ENCODE results near the gene NCBP2L. TPM values are rescaled to one million over a fixed set of nuclear protein-coding genes. Genes with fewer than 3 reads are reported as not detected.

The NCBP2L gene
- total RNA-seq, 1 experiment from 2014 or later: not detected

DNA sequence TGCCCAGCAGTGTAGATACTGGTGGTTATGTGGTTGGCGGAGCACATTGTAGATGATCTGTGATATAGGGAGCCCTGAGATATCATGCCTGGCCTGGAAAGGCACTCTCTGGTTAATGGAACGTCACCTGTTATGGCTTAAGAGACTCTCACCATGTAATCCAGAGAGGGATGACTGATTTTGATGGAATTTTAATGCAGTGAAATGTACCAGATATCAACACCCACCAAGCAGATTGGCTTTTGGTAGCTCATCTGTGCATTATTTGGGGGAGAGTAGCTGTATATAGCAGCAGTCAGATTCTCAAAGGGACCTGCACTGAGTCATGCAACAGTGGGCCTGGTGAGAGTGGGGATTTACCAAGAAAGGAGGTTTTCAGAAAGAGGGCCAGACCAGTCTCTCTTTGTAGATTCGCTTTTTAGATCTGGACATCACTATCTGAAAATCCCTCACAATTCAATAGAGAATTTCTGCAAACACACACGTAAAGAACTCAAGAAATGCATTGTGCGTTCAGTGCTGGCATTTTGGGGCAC lies 19.2 kb upstream of the NCBP2L start:
- Histone ChIP-seq H3K9ac (ENCODE audit: low read length) (no peak overlapping the region), H3K4me2 (ENCODE audit: low read length) (no peak overlapping the region), H3K4me1 (ENCODE audit: insufficient read depth, low read length) (no peaks in the 10 kb centered on the region), H3F3A (ENCODE audit: low read length, unreplicated experiment) (no peaks in the 10 kb centered on the region), H3K79me2 (ENCODE audit: low read length) (no peaks in the 10 kb centered on the region), H3K27me3 (ENCODE audit: low read length) (no peaks in the 10 kb centered on the region), H4K20me1 (ENCODE audit: low read length) (no peaks in the 10 kb centered on the region), H3K36me3 (ENCODE audit: low read depth, low read length) (no peaks in the 10 kb centered on the region), H3K9me2 (replicated peaks; ENCODE audit: low read length) (no peaks in the 10 kb centered on the region), H2AFZ (ENCODE audit: low read length) (no peak overlapping the region), H3K9me3 (ENCODE audit: low read length) (no peaks in the 10 kb centered on the region), H3K4me3 (ENCODE audit: low read length) (no peak overlapping the region), H3K27ac (ENCODE audit: low read length) (no peak overlapping the region)
- ChIA-PET CTCF (no interaction called here), POLR2A (ENCODE audit: unreplicated experiment) (no interaction called here)
- intact Hi-C loops (cut with micrococcal nuclease): no loop called here
- TF ChIP-seq EZH2phosphoT487 (IDR thresholded peaks at IDR 0.05; ENCODE audit: borderline replicate concordance, low read length): no peak
- no peak for TF ChIP-seq CTCF (conservative IDR thresholded peaks at IDR 0.05; ENCODE audit: low read depth, low read length)
- TF ChIP-seq EZH2 (IDR thresholded peaks at IDR 0.05; ENCODE audit: low read length, unreplicated experiment): no peak
- DNase-seq (no peak), ATAC-seq (no peak)
- no TSS peak for BruUV-seq (replicated peaks)

GRCh38 chrX:107760304-107761077 lies 17.0 kb upstream of the NCBP2L start:
- Histone ChIP-seq H2AFZ (ENCODE audit: low read length) (no peak overlapping the region), H3K4me1 (ENCODE audit: insufficient read depth, low read length) (no peaks in the 10 kb centered on the region), H3K27me3 (ENCODE audit: low read length) (no peaks in the 10 kb centered on the region), H3K9ac (ENCODE audit: low read length) (no peak overlapping the region), H3K36me3 (ENCODE audit: low read depth, low read length) (no peaks in the 10 kb centered on the region), H3K4me2 (ENCODE audit: low read length) (no peak overlapping the region), H3F3A (ENCODE audit: low read length, unreplicated experiment) (no peaks in the 10 kb centered on the region), H3K9me3 (ENCODE audit: low read length) (no peaks in the 10 kb centered on the region), H3K79me2 (ENCODE audit: low read length) (no peaks in the 10 kb centered on the region), H3K9me2 (replicated peaks; ENCODE audit: low read length) (no peaks in the 10 kb centered on the region), H3K27ac (ENCODE audit: low read length) (no peak overlapping the region), H4K20me1 (ENCODE audit: low read length) (no peaks in the 10 kb centered on the region), H3K4me3 (ENCODE audit: low read length) (no peak overlapping the region)
- POLR2A ChIA-PET (ENCODE audit: unreplicated experiment): no interaction called here
- TF ChIP-seq CTCF (conservative IDR thresholded peaks at IDR 0.05; ENCODE audit: low read depth, low read length) (no peak), EZH2phosphoT487 (IDR thresholded peaks at IDR 0.05; ENCODE audit: borderline replicate concordance, low read length) (no peak), EZH2 (IDR thresholded peaks at IDR 0.05; ENCODE audit: low read length, unreplicated experiment) (no peak)
- ATAC-seq: no peak
- intact Hi-C loops (cut with micrococcal nuclease): no loop called here
- BruUV-seq (replicated peaks): no TSS peak
- CTCF ChIA-PET: no interaction called here
- no peak for DNase-seq

DNA sequence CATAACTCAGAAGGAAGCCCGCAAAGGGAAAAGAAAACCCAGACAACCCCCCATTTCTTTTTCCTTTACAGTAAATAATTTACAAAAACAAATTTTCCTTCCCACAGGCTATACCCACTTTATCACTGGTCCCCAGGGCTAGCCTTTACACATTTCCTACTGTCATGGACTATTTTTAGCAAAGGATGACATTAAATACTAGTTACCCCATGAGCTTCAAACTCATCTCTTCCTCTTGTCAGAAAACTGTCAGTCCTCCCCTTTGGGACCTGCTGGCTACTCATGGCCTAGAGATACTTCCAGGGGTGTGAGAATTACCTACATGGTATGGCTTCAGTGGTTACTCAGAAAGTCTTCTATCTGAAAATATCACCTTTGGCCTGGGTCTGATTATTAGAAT lies 13.9 kb upstream of the NCBP2L start:
- no peaks in the 10 kb centered on the region for H4K20me1 ChIP-seq (ENCODE audit: low read length)
- DNase-seq: no peak
- ChIA-PET POLR2A (ENCODE audit: unreplicated experiment) (no interaction called here), CTCF (no interaction called here)
- no peak overlapping the region for H2AFZ ChIP-seq (ENCODE audit: low read length)
- no peaks in the 10 kb centered on the region for H3F3A ChIP-seq (ENCODE audit: low read length, unreplicated experiment)
- H3K4me1 ChIP-seq (ENCODE audit: insufficient read depth, low read length): peaks cover 7% of the 10 kb centered on the region
- H3K27ac ChIP-seq (ENCODE audit: low read length): no peak overlapping the region
- H3K36me3 ChIP-seq (ENCODE audit: low read depth, low read length): no peaks in the 10 kb centered on the region
- intact Hi-C loops (cut with micrococcal nuclease): no loop called here
- no peaks in the 10 kb centered on the region for H3K79me2 ChIP-seq (ENCODE audit: low read length)
- no peaks in the 10 kb centered on the region for H3K9me3 ChIP-seq (ENCODE audit: low read length)
- no peak for ATAC-seq
- no peak overlapping the region for H3K4me2 ChIP-seq (ENCODE audit: low read length)
- no peaks in the 10 kb centered on the region for H3K27me3 ChIP-seq (ENCODE audit: low read length)
- BruUV-seq (replicated peaks): no TSS peak
- no peak overlapping the region for H3K9ac ChIP-seq (ENCODE audit: low read length)
- TF ChIP-seq CTCF (conservative IDR thresholded peaks at IDR 0.05; ENCODE audit: low read depth, low read length) (no peak), EZH2 (IDR thresholded peaks at IDR 0.05; ENCODE audit: low read length, unreplicated experiment) (no peak), EZH2phosphoT487 (IDR thresholded peaks at IDR 0.05; ENCODE audit: borderline replicate concordance, low read length) (no peak)
- H3K4me3 ChIP-seq (ENCODE audit: low read length): no peak overlapping the region
- no peaks in the 10 kb centered on the region for H3K9me2 ChIP-seq (replicated peaks; ENCODE audit: low read length)

Data from PC-3 (cell line).